Astrocyte of the cerebellum (primary cell): ENCODE results near the gene USP35.

Experiments used
- DNase-seq: peaks from one replicate; pipeline ENCODE4 v3.0.0-alpha.2; 2011; ENCODE audit warnings: low read depth
- H3K4me3 ChIP-seq: 2 replicates; pipeline ENCODE4 v1.5.1; 2011; ENCODE audit warnings: mild to moderate bottlenecking, low read depth, low read length, moderate library complexity
- CTCF ChIP-seq: IDR thresholded peaks from 2 replicates; pipeline ENCODE4 v1.5.1; 2012; ENCODE audit warnings: low read length, low read depth, moderate library complexity, mild to moderate bottlenecking; ENCODE audit errors: missing control alignments
- in situ Hi-C: cut with HindIII; loops from 2 replicates; pipeline ENCODE4 v1.10.0; 2017; ENCODE audit warnings: low sequenced_read_pairs

Gene USP35

DNA sequence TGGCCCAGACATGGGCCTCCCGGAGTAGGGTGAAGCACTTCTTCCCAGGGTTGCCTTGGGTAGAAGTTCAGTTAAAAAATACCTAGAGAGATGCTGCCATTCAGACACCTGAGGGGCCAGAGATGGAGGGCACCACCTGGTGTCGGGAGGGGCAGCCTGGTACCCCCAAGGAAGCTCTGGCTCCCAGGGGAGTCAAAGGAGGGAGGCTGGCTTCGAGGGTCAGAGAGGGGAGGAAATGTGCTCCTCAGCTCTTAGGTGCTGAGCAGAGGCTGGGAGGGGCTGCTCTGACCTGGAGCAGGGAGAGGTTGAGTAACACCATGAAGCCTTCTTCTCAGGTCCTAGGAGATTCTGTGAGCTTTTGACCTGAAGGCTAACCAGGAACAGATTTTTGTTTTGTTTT lies 1.1 kb downstream of the USP35 start:
- peak overlapping the region; percentile 84 for H3K4me3 ChIP-seq
- in situ Hi-C loops = no loop called here
- DNase-seq = no peak
- no peak for TF ChIP-seq CTCF

- in situ Hi-C loops = no loop called here
- DNase-seq = no peak
- H3K4me3 ChIP-seq = no peak overlapping the region
- no peak for TF ChIP-seq CTCF
Observed at GRCh38 chr11:78190374-78190773, 1.7 kb downstream of the USP35 start.

DNA sequence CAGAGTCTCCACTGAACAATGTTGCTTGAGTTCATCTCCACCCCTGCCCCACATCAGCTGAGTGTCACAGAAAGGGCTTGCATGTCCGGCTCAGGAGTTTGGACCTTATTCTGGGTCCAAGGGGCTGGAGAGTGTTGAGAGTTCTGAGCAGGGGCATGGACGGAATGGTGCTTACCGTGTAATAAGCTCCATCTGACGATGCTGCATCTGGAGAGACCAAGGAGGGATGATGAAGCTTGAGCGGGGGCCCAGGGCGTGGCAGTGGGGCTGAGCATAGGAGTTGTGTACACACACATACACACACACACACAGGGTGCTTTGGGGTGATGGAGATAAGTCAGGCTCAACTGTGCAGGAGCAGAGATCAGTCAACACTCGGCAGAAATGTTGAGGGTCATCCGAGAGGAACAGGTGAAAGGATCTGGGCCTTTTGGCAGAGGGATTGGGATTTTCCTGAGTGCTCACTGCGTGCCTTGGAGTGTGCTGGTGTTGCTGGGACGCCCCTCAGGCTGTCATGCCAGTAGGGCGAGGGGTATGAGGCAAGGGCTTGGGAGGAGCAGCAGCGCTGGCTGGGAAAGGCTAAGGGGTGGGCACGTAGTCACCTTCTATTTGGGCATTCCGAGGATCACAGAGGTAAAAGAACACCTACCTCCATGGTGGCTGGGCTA lies 2.3 kb downstream of the USP35 start:
- no peak for TF ChIP-seq CTCF
- DNase-seq = no peak
- in situ Hi-C loops = no loop called here
- no peak overlapping the region for H3K4me3 ChIP-seq

DNA sequence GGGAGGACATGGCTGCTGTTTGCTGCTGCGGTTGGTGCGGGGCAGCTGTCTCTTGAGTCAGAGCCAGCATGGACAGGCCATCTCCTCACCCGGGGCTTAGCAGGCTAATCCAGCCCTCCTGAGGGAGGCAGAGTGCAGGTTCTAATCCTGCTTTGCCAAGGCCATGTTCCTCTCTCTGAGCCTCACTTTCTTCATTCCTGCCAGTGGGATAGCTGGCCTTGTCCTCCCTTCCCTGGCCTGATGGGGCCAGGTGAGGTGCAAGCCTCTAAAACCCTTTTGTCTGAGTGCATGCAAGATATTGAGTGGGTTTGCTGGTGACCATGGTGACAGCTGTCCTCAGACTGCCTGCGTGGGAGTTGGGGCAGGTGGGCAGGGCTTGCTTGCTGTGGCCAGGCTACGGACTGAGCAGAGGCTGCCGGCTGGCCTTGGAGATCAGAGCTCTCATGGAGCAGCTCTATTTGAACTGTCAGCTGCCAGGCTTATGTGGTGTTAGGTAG lies 3.6 kb downstream of the USP35 start:
- in situ Hi-C loops = no loop called here
- no peak for DNase-seq
- no peak for TF ChIP-seq CTCF
- no peak overlapping the region for H3K4me3 ChIP-seq

DNA sequence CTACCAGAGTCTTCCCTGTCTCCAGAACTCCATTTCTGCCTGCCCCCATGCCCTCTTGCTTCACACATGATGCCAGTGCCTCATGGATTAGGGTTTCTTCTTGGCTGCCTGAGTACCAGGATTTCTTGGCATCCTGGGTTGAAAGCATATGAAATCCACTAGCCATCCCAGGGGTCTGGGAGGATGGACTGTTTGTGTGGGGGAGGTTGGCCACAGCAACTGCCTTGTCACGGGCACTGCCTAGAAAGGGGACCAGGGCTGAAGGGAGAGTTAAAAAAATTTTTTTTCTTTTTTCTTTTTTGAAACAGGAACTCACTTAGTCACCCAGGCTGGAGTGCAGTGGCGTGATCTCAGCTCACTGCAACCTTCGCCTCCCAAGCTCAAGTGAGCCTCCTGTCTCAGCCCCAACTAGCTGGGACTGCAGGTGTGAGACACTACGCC lies 4.2 kb downstream of the USP35 start:
- in situ Hi-C loops = no loop called here
- no peak for TF ChIP-seq CTCF
- H3K4me3 ChIP-seq = no peak overlapping the region
- no peak for DNase-seq

GRCh38 chr11:78193806-78194205 lies 5.1 kb downstream of the USP35 start:
- H3K4me3 ChIP-seq = no peak overlapping the region
- no peak for TF ChIP-seq CTCF
- no peak for DNase-seq
- in situ Hi-C loops = no loop called here
